Pancreas (tissue), 10 donors: Measurements from ENCODE around the gene SLC17A7. TPM values are rescaled to one million over a fixed set of nuclear protein-coding genes. Genes with fewer than 3 reads are reported as not detected.
"Not testable (repeated sequence)": the region's sequence is repeated elsewhere in the genome, so short reads cannot be mapped to it uniquely, and the experiment has no call there.

Experiments used
- ATAC-seq, 4 donors: fragments of 200-7000 bp; cut with Tn5 transposase; one replicate each; pipeline versions ENCODE4 v1.8.0 to v1.9.1; 2020; ENCODE audit warnings: mild to moderate bottlenecking in 4 of 4, moderate library complexity in 4 of 4
- DNase-seq, 6 donors: peaks; one replicate each; pipeline ENCODE4 v3.0.0-alpha.2; 2020
- FAIRE-seq: peaks from 2 replicates; lab custom pipeline; 2012; peaks lifted over from hg19 to GRCh38; lab: Jason Lieb, UNC
- H3K27ac ChIP-seq, 4 donors: fragments of 200-600 bp; sonication (generic); 1 replicate in 3 of 4; 2 replicates in 1 of 4; pipeline versions ENCODE4 v1.5.0 to v1.8.0; 2020
- H3K27me3 ChIP-seq, 4 donors: fragments of 200-600 bp; one replicate each; pipeline ENCODE4 v1.8.0; 2021
- H3K36me3 ChIP-seq, 3 donors: fragments of 200-600 bp; sonication (generic) in 1 of 3; one replicate each; pipeline versions ENCODE4 v1.5.0 to v1.8.0; 2020 to 2021
- H3K4me1 ChIP-seq, 3 donors: fragments of 200-600 bp; one replicate each; pipeline ENCODE4 v1.8.0; 2021
- H3K4me3 ChIP-seq, 4 donors: fragments of 200-600 bp; sonication (generic) in 2 of 4; one replicate each; pipeline versions ENCODE4 v1.5.0 to v1.8.0; 2020 to 2021
- H3K9me3 ChIP-seq, 4 donors: fragments of 200-600 bp; one replicate each; pipeline ENCODE4 v1.8.0; 2021
- CTCF ChIP-seq, 4 donors: fragments of 200-600 bp; sonication (generic) in 3 of 4; IDR thresholded peaks; one replicate each; pipeline versions ENCODE4 v1.5.0 to v1.8.0; 2021; ENCODE audit warnings: antibody characterized with exemption in 4 of 4
- WGBS, 2 donors: extraction: QIAGEN DNeasy Blood & Tissue Kit; methylation state at CpG; one replicate each; pipeline ENCODE4 v1.1.7; 2013; 5-methylcytosine and 5-hydroxymethylcytosine counted together
- intact Hi-C, 3 donors: fragments of 100-400 bp; cut with DNase I; formaldehyde crosslinking; loops; one replicate each; pipeline versions ENCODE4 v1.11.1 to v1.14.2; 2022
- polyA plus RNA-seq, 2 donors: library from polyadenylated mRNA; stranded (reverse); fragments of 200-250 nt; gene quantifications; one replicate each; pipeline ENCODE4 v1.2.3, GENCODE V29; 2013
- total RNA-seq, 6 donors: library from RNA; stranded (reverse); fragmentation: NEBNext Ultra II Directional in 4 of 6; extraction: Animal tissue kit (Norgen Biotek cat#: 25700) in 4 of 6; gene quantifications; one replicate each; pipeline versions ENCODE4 v1.2.1 to v1.2.4, GENCODE V29; 2021 to 2023
- donor health status: healthy with polysubstance abuse.
- donor health status: DM: no; HTN: no; CAD: no; lungs with moderate emphysema.
- donor health status: DM: no; HTN: no; CAD: no.
- donor health status: control.
- donor health status: control.
- donor health status: Bipolar disorder and iron deficiency.
- donor health status: DM: yes; HTN: yes; CAD: no.
- donor health status: DM: no; HTN: no; CAD: no.
- donor health status: DM: no; HTN: no; CAD: no.
- donor health status: DM: yes; HTN: yes; CAD: no.

The SLC17A7 gene
- total and polyA plus RNA-seq, 8 donors = 0.13 to 0.53 (median 0.31) TPM; not detected in 1

- intact Hi-C loops = no loop called here
- Histone ChIP-seq H3K9me3 (no peaks in the 10 kb centered on the region), H3K4me3 (peak overlapping the region in 2 of 4 donors; percentile 45 to 66), H3K27me3 (no peaks in the 10 kb centered on the region), H3K36me3 (no peaks in the 10 kb centered on the region), H3K27ac (no peak overlapping the region), H3K4me1 (peaks cover 0 to 4% (median 0%) of the 10 kb centered on the region in 3 donors)
- WGBS, 2 donors = 14 to 15% methylated on average over 11 of the region's 11 CpGs
- DNase-seq (no peak), ATAC-seq (no peak), FAIRE-seq (no peak)
- TF ChIP-seq CTCF (IDR thresholded peaks at IDR 0.05) = no peak
These were observed 33.2 kb upstream of the SLC17A7 start for GRCh38 chr19:49474542-49474924.

- no peak for FAIRE-seq
- 2% methylated on average over 33 of the region's 33 CpGs for WGBS, 2 donors
- intact Hi-C loops = no loop called here
These were observed 32.7 kb upstream of the SLC17A7 start, which contains the start of gene FLT3LG for GRCh38 chr19:49473868-49474541. Gene FLT3LG, plus strand, starts transcription at chr19:49474215. Its CDS starts 425 bp downstream, at chr19:49474640.

GRCh38 chr19:49473501-49473867 lies 32.2 kb upstream of the SLC17A7 start:
- H3K27me3 ChIP-seq, H3K36me3 ChIP-seq, ATAC-seq, H3K27ac ChIP-seq, intact Hi-C loops, DNase-seq, FAIRE-seq, H3K4me1 ChIP-seq, H3K9me3 ChIP-seq: not testable (repeated sequence)
- 59 to 69% methylated on average over 9 of the region's 9 CpGs for WGBS, 2 donors
- H3K4me3 ChIP-seq = peak overlapping the region in 3 of 4 donors; percentile 45 to 66 (median 55)

More at GRCh38 chr19:49473868-49474541, 32.7 kb upstream of the SLC17A7 start, which contains the start of gene FLT3LG:
- peak; percentile 97 to 100 (median 99) for TF ChIP-seq CTCF (IDR thresholded peaks at IDR 0.05)
- H3K36me3 ChIP-seq = no peaks in the 10 kb centered on the region
- peak within 1 kb of the TSS; percentile 27 to 66 (median 50) for H3K4me3 ChIP-seq
- peak; percentile 53 to 84 (median 79) for ATAC-seq
- no peaks in the 10 kb centered on the region for H3K27me3 ChIP-seq
- peak within 1 kb of the TSS in 2 of 4 donors; percentile 21 to 28 for H3K27ac ChIP-seq
- peaks cover 0 to 4% (median 0%) of the 10 kb centered on the region in 3 donors for H3K4me1 ChIP-seq
- DNase-seq = peak; percentile 62 to 89 (median 70)
- no peaks in the 10 kb centered on the region for H3K9me3 ChIP-seq

GRCh38 chr19:49472936-49473335 lies 31.6 kb upstream of the SLC17A7 start:
- Histone ChIP-seq H3K4me1 (peaks cover 0 to 4% (median 0%) of the 10 kb centered on the region in 3 donors), H3K27ac (no peak overlapping the region), H3K4me3 (no peak overlapping the region), H3K36me3 (no peaks in the 10 kb centered on the region), H3K9me3 (no peaks in the 10 kb centered on the region), H3K27me3 (no peaks in the 10 kb centered on the region)
- intact Hi-C loops = no loop called here
- WGBS, 2 donors = 70 to 76% methylated on average over 8 to 9 of the region's 9 CpGs
- DNase-seq (no peak), FAIRE-seq (no peak), ATAC-seq (no peak)
- TF ChIP-seq CTCF (IDR thresholded peaks at IDR 0.05) = no peak

GRCh38 chr19:49470615-49470978 lies 29.3 kb upstream of the SLC17A7 start:
- Histone ChIP-seq H3K27ac (no peak overlapping the region), H3K36me3 (no peaks in the 10 kb centered on the region), H3K9me3 (no peaks in the 10 kb centered on the region), H3K27me3 (no peaks in the 10 kb centered on the region), H3K4me1 (peaks cover 0 to 4% (median 0%) of the 10 kb centered on the region in 3 donors), H3K4me3 (no peak overlapping the region)
- FAIRE-seq (no peak), DNase-seq (no peak), ATAC-seq (no peak)
- intact Hi-C loops = no loop called here
- WGBS, 2 donors = 77 to 85% methylated on average over 8 of the region's 8 CpGs
- no peak for TF ChIP-seq CTCF (IDR thresholded peaks at IDR 0.05)
